Mesenchymal stem cell (in vitro differentiated cells and primary cell): ENCODE results near the gene BCL6B.

Source experiments
- DNase-seq: peaks from one replicate; pipeline ENCODE4 v3.0.0-alpha.2; 2013
- H2AFZ ChIP-seq: one replicate; pipeline ENCODE4 v1.6.1; 2013; ENCODE audit warnings: low read depth, mild to moderate bottlenecking, control low read depth, inconsistent platforms, low read length, moderate library complexity
- H2AK5ac ChIP-seq: 2 replicates; pipeline ENCODE4 v1.6.1; 2013; ENCODE audit warnings: low read length, moderate library complexity, mild to moderate bottlenecking, inconsistent platforms; ENCODE audit not compliant: severe bottlenecking
- H2BK120ac ChIP-seq: one replicate; pipeline ENCODE4 v1.6.1; 2013; ENCODE audit warnings: low read depth, mild to moderate bottlenecking, inconsistent platforms, low read length, moderate library complexity
- H2BK12ac ChIP-seq, 2 experiments: one replicate each; pipeline ENCODE4 v1.6.1; 2013; ENCODE audit warnings: inconsistent platforms in 2 of 2, low read length in 2 of 2, mild to moderate bottlenecking in 2 of 2, moderate library complexity in 2 of 2, control low read depth in 1 of 2
- H2BK15ac ChIP-seq: one replicate; pipeline ENCODE4 v1.6.1; 2013; ENCODE audit warnings: mild to moderate bottlenecking, low read depth, inconsistent platforms; ENCODE audit not compliant: poor library complexity, severe bottlenecking
- H2BK5ac ChIP-seq: 2 replicates; pipeline ENCODE4 v1.6.1; 2013; ENCODE audit warnings: low read depth, mild to moderate bottlenecking, low read length, control low read depth, inconsistent platforms; ENCODE audit not compliant: poor library complexity, severe bottlenecking
- H3K14ac ChIP-seq, 2 experiments: one replicate each; pipeline ENCODE4 v1.6.1; 2013; ENCODE audit warnings: inconsistent platforms in 2 of 2, low read length in 2 of 2, control low read depth in 1 of 2, mild to moderate bottlenecking in 1 of 2, moderate library complexity in 1 of 2
- H3K18ac ChIP-seq, 2 experiments: one replicate each; pipeline ENCODE4 v1.6.1; 2013; ENCODE audit warnings: inconsistent platforms in 2 of 2, low read length in 2 of 2, control low read depth in 1 of 2, low read depth in 1 of 2, mild to moderate bottlenecking in 1 of 2
- H3K23ac ChIP-seq, 2 experiments: one replicate each; pipeline ENCODE4 v1.6.1; 2013; ENCODE audit warnings: inconsistent platforms in 2 of 2, low read length in 2 of 2, mild to moderate bottlenecking in 2 of 2, moderate library complexity in 2 of 2, control low read depth in 1 of 2
- H3K27ac ChIP-seq: 2 replicates; pipeline ENCODE4 v1.5.1; 2013; ENCODE audit warnings: mild to moderate bottlenecking, moderate library complexity, low read length, control low read depth, inconsistent platforms; ENCODE audit not compliant: poor library complexity, severe bottlenecking
- H3K27me3 ChIP-seq, 2 experiments: 2 replicates each; pipeline versions ENCODE4 v1.6.1 to v1.7.0; 2013; ENCODE audit warnings: low read length in 2 of 2, mild to moderate bottlenecking in 2 of 2, moderate library complexity in 2 of 2, control low read depth in 1 of 2, inconsistent platforms in 1 of 2; ENCODE audit not compliant: control insufficient read depth in 1 of 2, insufficient read depth in 1 of 2
- H3K36me3 ChIP-seq, 2 experiments: 2 replicates each; pipeline versions ENCODE4 v1.6.1 to v1.7.0; 2013; ENCODE audit warnings: low read length in 2 of 2, control low read depth in 1 of 2, inconsistent platforms in 1 of 2, low read depth in 1 of 2, mild to moderate bottlenecking in 1 of 2; ENCODE audit not compliant: insufficient read depth in 2 of 2, control insufficient read depth in 1 of 2
- H3K4ac ChIP-seq, 2 experiments: one replicate each; pipeline ENCODE4 v1.6.1; 2013; ENCODE audit warnings: inconsistent platforms in 2 of 2, low read length in 2 of 2, mild to moderate bottlenecking in 2 of 2, moderate library complexity in 2 of 2, control low read depth in 1 of 2, low read depth in 1 of 2
- H3K4me1 ChIP-seq: 2 replicates; pipeline ENCODE4 v1.6.1; 2013; ENCODE audit warnings: low read depth, low read length, control low read depth; ENCODE audit not compliant: control insufficient read depth, insufficient read depth
- H3K4me2 ChIP-seq: 2 replicates; pipeline ENCODE4 v1.6.1; 2013; ENCODE audit warnings: low read length, mild to moderate bottlenecking, inconsistent platforms; ENCODE audit not compliant: poor library complexity, severe bottlenecking
- H3K4me3 ChIP-seq, 2 experiments: 2 replicates each; pipeline versions ENCODE4 v1.5.1 to v1.7.0; 2013; ENCODE audit warnings: low read length in 2 of 2, mild to moderate bottlenecking in 2 of 2, control low read depth in 1 of 2, low read depth in 1 of 2; ENCODE audit not compliant: insufficient read depth in 1 of 2
- H3K79me1 ChIP-seq: replicated peaks from 2 replicates; pipeline ENCODE4 v1.6.1; 2013; ENCODE audit warnings: mild to moderate bottlenecking, control low read depth, low read length, inconsistent platforms; ENCODE audit not compliant: poor library complexity, severe bottlenecking
- H3K9ac ChIP-seq: 2 replicates; pipeline ENCODE4 v1.7.0; 2013; ENCODE audit warnings: mild to moderate bottlenecking, low read length, moderate library complexity
- H3K9me3 ChIP-seq: 2 replicates; pipeline ENCODE4 v1.7.0; 2013; ENCODE audit warnings: mild to moderate bottlenecking, low read length; ENCODE audit not compliant: control insufficient read depth
- H4K8ac ChIP-seq: one replicate; pipeline ENCODE4 v1.6.1; 2013; ENCODE audit warnings: inconsistent platforms, mild to moderate bottlenecking, low read length, moderate library complexity
- H4K91ac ChIP-seq: one replicate; pipeline ENCODE4 v1.6.1; 2013; ENCODE audit warnings: mild to moderate bottlenecking, low read length, inconsistent platforms
- WGBS: methylation state at CpG from one replicate; pipeline ENCODE4 v1.1.7; 2013; ENCODE audit warnings: mixed read lengths; 5-methylcytosine and 5-hydroxymethylcytosine counted together

BCL6B gene

DNA sequence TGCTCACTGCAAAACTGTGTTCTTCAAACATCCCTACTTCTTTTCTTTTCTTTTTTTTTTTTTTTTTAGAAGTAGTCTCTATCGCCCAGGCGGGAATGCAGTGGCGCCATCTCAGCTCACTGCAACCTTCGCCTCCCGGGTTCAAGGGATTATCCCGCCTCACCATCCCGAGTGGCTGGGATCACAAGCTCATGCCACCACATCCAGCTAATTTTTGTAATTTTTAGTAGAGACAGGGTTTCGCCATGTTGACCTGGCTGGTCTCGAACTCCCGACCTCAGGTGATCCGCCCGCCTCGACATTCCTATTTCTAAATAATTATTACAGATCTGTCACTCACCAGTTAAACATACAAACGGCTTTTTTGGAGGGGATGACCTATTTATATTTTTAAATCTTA lies 11.4 kb upstream of the BCL6B start:
- Histone ChIP-seq H3K23ac (no peak overlapping the region), H2BK12ac (no peak overlapping the region), H3K9me3 (no peaks in the 10 kb centered on the region), H2BK120ac (no peak overlapping the region), H2BK5ac (no peak overlapping the region), H3K4ac (no peak overlapping the region), H3K4me2 (peak overlapping the region; percentile 51), H3K36me3 (peaks cover 15 to 24% of the 10 kb centered on the region in 2 experiments), H3K79me1 (peaks cover 18% of the 10 kb centered on the region), H3K27ac (no peak overlapping the region), H3K9ac (peak overlapping the region; percentile 100), H3K27me3 (no peaks in the 10 kb centered on the region), H4K8ac (no peak overlapping the region), H4K91ac (no peak overlapping the region), H3K18ac (no peak overlapping the region), H2AK5ac (no peak overlapping the region), H3K4me1 (peaks cover 19% of the 10 kb centered on the region), H3K4me3 (peak overlapping the region in 1 of 2 experiments; percentile 94), H2BK15ac (no peak overlapping the region), H2AFZ (no peak overlapping the region), H3K14ac (no peak overlapping the region)
- 90% methylated on average over 13 of the region's 14 CpGs for WGBS
- DNase-seq = no peak

- DNase-seq = no peak
- Histone ChIP-seq H3K79me1 (peaks cover 18% of the 10 kb centered on the region), H3K27ac (peak overlapping the region; percentile 4), H2BK15ac (no peak overlapping the region), H4K8ac (no peak overlapping the region), H3K18ac (no peak overlapping the region), H3K23ac (no peak overlapping the region), H3K4me3 (peak overlapping the region; percentile 88 to 94), H2BK120ac (no peak overlapping the region), H3K4ac (no peak overlapping the region), H2AFZ (no peak overlapping the region), H2AK5ac (no peak overlapping the region), H3K14ac (no peak overlapping the region), H2BK5ac (no peak overlapping the region), H3K9me3 (no peaks in the 10 kb centered on the region), H3K36me3 (peaks cover 15 to 26% of the 10 kb centered on the region in 2 experiments), H2BK12ac (no peak overlapping the region), H3K4me1 (peaks cover 19% of the 10 kb centered on the region), H4K91ac (no peak overlapping the region), H3K27me3 (no peaks in the 10 kb centered on the region), H3K9ac (peak overlapping the region; percentile 100), H3K4me2 (peak overlapping the region; percentile 81)
- WGBS = 43% methylated on average over 4 of the region's 6 CpGs
Observed at GRCh38 chr17:7011942-7012254, 11.0 kb upstream of the BCL6B start.

DNA sequence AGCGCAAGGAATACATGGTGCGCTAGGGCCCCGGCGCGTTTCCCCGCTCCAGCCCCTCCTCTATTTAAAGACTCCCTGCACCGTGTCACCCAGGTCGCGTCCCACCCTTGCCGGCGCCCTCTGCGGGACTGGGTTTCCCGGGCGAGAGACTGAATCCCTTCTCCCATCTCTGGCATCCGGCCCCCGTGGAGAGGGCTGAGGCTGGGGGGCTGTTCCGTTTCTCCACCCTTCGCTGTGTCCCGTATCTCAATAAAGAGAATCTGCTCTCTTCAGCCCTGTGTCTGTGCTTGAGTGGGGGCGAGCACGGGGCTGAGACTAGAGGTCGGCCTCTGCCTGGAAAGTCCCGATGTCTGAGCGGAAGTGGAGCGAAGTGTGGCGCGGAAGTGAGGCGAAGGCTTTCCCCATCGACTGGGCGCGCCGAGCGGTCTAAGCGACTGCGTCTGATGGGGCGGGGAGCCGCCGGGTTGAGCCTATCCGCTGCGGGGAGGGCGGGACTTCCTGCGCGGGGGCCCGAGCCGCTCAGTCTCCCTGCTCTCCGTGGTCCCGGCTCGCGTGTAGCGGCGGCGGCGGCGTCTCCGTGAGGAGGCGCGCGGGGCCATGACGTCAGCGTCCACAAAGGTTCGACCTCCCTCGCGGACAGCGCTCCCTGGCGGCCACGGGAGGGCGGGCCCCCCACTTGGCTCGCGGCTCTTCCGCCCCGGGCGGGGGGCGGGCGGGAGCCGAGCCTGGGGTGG lies 8.4 kb upstream of the BCL6B start:
- Histone ChIP-seq H3K36me3 (peaks cover 24 to 28% of the 10 kb centered on the region in 2 experiments), H3K4me3 (peak overlapping the region; percentile 72 to 94), H3K4me1 (peaks cover 19% of the 10 kb centered on the region), H3K14ac (no peak overlapping the region), H2BK12ac (peak overlapping the region in 1 of 2 experiments; percentile 18), H2BK5ac (peak overlapping the region; percentile 39), H4K8ac (peak overlapping the region; percentile 89), H3K9ac (peak overlapping the region; percentile 100), H3K18ac (peak overlapping the region; percentile 34 to 71), H3K27ac (peak overlapping the region; percentile 86), H3K9me3 (no peaks in the 10 kb centered on the region), H3K4ac (peak overlapping the region in 1 of 2 experiments; percentile 29), H2AFZ (no peak overlapping the region), H3K4me2 (peak overlapping the region; percentile 99), H3K23ac (peak overlapping the region in 1 of 2 experiments; percentile 16), H2AK5ac (peak overlapping the region; percentile 30), H3K79me1 (peaks cover 13% of the 10 kb centered on the region), H3K27me3 (no peaks in the 10 kb centered on the region), H2BK120ac (peak overlapping the region; percentile 66), H2BK15ac (peak overlapping the region; percentile 34), H4K91ac (peak overlapping the region; percentile 30)
- 1% methylated on average over 60 of the region's 75 CpGs for WGBS
- DNase-seq = peak; percentile 99

GRCh38 chr17:7014995-7015958 lies 7.6 kb upstream of the BCL6B start:
- H3K18ac ChIP-seq = peak overlapping the region; percentile 34 to 94
- peak overlapping the region; percentile 29 to 86 for H3K4ac ChIP-seq
- H4K8ac ChIP-seq = peak overlapping the region; percentile 21
- 25% methylated on average over 32 of the region's 56 CpGs for WGBS
- peak overlapping the region; percentile 46 for H4K91ac ChIP-seq
- DNase-seq = peak; percentile 92
- peaks cover 18 to 24% of the 10 kb centered on the region in 2 experiments for H3K36me3 ChIP-seq
- H2BK12ac ChIP-seq = peak overlapping the region in 1 of 2 experiments; percentile 68
- peak overlapping the region in 1 of 2 experiments; percentile 94 for H3K14ac ChIP-seq
- peak overlapping the region; percentile 72 to 85 for H3K4me3 ChIP-seq
- H3K27me3 ChIP-seq = no peaks in the 10 kb centered on the region
- peaks cover 8% of the 10 kb centered on the region for H3K79me1 ChIP-seq
- H2AFZ ChIP-seq = peak overlapping the region; percentile 64
- peak overlapping the region; percentile 82 for H3K4me2 ChIP-seq
- H2BK120ac ChIP-seq = no peak overlapping the region
- no peaks in the 10 kb centered on the region for H3K9me3 ChIP-seq
- H3K23ac ChIP-seq = no peak overlapping the region
- H2AK5ac ChIP-seq = peak overlapping the region; percentile 18
- H3K9ac ChIP-seq = peak overlapping the region; percentile 90
- H2BK15ac ChIP-seq = no peak overlapping the region
- H2BK5ac ChIP-seq = peak overlapping the region; percentile 66
- peaks cover 22% of the 10 kb centered on the region for H3K4me1 ChIP-seq
- peak overlapping the region; percentile 98 for H3K27ac ChIP-seq
